Progenitor cell of endocrine pancreas (in vitro differentiated cells): Measurements from ENCODE around the gene ERN1. TPM values are rescaled to one million over a fixed set of nuclear protein-coding genes. Genes with fewer than 3 reads are reported as not detected.

ENCODE experiments used
- DNase-seq: peaks from one replicate; pipeline ENCODE4 v3.0.0; 2021; ENCODE audit warnings: low spot score; ENCODE audit not compliant: unreplicated experiment
- H3K27ac Mint-ChIP-seq: 2 replicates; pipeline ENCODE4 v1.8.0; 2021; ENCODE audit warnings: mild to moderate bottlenecking, moderate library complexity, mixed read lengths
- H3K27me3 Mint-ChIP-seq: 2 replicates; pipeline ENCODE4 v1.8.0; 2021; ENCODE audit warnings: mixed read lengths
- H3K36me3 Mint-ChIP-seq: 2 replicates; pipeline ENCODE4 v1.8.0; 2022; ENCODE audit warnings: mixed read lengths; ENCODE audit not compliant: insufficient read depth
- H3K4me1 Mint-ChIP-seq: 2 replicates; pipeline ENCODE4 v1.8.0; 2021; ENCODE audit warnings: low read depth, mixed read lengths
- H3K4me3 Mint-ChIP-seq: 2 replicates; pipeline ENCODE4 v1.8.0; 2021; ENCODE audit warnings: low read depth, mild to moderate bottlenecking, moderate library complexity, mixed read lengths
- H3K9me3 Mint-ChIP-seq: 2 replicates; pipeline ENCODE4 v1.8.0; 2021; ENCODE audit warnings: low read depth, mixed read lengths
- total RNA-seq: library from RNA; stranded (reverse); gene quantifications from 2 replicates; pipeline ENCODE4 v1.2.1, GENCODE V29; 2021
- TF ChIP-seq, protein P1 (sequence below): fragments of 200-600 bp; sonication (generic); IDR thresholded peaks from one replicate; pipeline ENCODE4 v1.5.0; 2021; ENCODE audit warnings: antibody characterized with exemption, mild to moderate bottlenecking; ENCODE audit not compliant: unreplicated experiment

Gene ERN1
- total RNA-seq, 1 donor from 2014 or later = 43.1 TPM

GRCh38 chr17:64161380-64162176 lies 31.6 kb upstream of the ERN1 start:
- TF ChIP-seq, protein P1, sequence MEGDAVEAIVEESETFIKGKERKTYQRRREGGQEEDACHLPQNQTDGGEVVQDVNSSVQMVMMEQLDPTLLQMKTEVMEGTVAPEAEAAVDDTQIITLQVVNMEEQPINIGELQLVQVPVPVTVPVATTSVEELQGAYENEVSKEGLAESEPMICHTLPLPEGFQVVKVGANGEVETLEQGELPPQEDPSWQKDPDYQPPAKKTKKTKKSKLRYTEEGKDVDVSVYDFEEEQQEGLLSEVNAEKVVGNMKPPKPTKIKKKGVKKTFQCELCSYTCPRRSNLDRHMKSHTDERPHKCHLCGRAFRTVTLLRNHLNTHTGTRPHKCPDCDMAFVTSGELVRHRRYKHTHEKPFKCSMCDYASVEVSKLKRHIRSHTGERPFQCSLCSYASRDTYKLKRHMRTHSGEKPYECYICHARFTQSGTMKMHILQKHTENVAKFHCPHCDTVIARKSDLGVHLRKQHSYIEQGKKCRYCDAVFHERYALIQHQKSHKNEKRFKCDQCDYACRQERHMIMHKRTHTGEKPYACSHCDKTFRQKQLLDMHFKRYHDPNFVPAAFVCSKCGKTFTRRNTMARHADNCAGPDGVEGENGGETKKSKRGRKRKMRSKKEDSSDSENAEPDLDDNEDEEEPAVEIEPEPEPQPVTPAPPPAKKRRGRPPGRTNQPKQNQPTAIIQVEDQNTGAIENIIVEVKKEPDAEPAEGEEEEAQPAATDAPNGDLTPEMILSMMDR = no peak
- DNase-seq = no peak
- Mint-ChIP-seq H3K27ac (peak overlapping the region; percentile 20), H3K4me1 (peaks cover 18% of the 10 kb centered on the region), H3K36me3 (peaks cover 8% of the 10 kb centered on the region), H3K4me3 (no peak overlapping the region), H3K27me3 (no peaks in the 10 kb centered on the region), H3K9me3 (no peaks in the 10 kb centered on the region)

- Mint-ChIP-seq H3K36me3 (peaks cover 8% of the 10 kb centered on the region), H3K27me3 (no peaks in the 10 kb centered on the region), H3K4me1 (peaks cover 22% of the 10 kb centered on the region), H3K9me3 (no peaks in the 10 kb centered on the region), H3K4me3 (no peak overlapping the region), H3K27ac (no peak overlapping the region)
- TF ChIP-seq, protein P1 = no peak
- DNase-seq = no peak
These were observed 30.4 kb upstream of the ERN1 start for GRCh38 chr17:64160378-64160777.

- Mint-ChIP-seq H3K27ac (peak overlapping the region; percentile 82), H3K9me3 (no peaks in the 10 kb centered on the region), H3K4me3 (no peak overlapping the region), H3K36me3 (peaks cover 7% of the 10 kb centered on the region), H3K27me3 (no peaks in the 10 kb centered on the region), H3K4me1 (peaks cover 20% of the 10 kb centered on the region)
- no peak for DNase-seq
- TF ChIP-seq, protein P1 = no peak
These were observed 29.1 kb upstream of the ERN1 start for GRCh38 chr17:64158831-64159590.

- H3K36me3 Mint-ChIP-seq = peaks cover 7% of the 10 kb centered on the region
- H3K9me3 Mint-ChIP-seq = no peaks in the 10 kb centered on the region
- no peaks in the 10 kb centered on the region for H3K27me3 Mint-ChIP-seq
- DNase-seq = no peak
- peaks cover 20% of the 10 kb centered on the region for H3K4me1 Mint-ChIP-seq
- peak overlapping the region; percentile 8 for H3K27ac Mint-ChIP-seq
- H3K4me3 Mint-ChIP-seq = no peak overlapping the region
- TF ChIP-seq, protein P1 = no peak
These were observed 28.5 kb upstream of the ERN1 start for GRCh38 chr17:64158406-64158805.

GRCh38 chr17:64157669-64158180 lies 27.8 kb upstream of the ERN1 start:
- DNase-seq = no peak
- H3K4me3 Mint-ChIP-seq = no peak overlapping the region
- peaks cover 11% of the 10 kb centered on the region for H3K36me3 Mint-ChIP-seq
- peak overlapping the region; percentile 8 for H3K27ac Mint-ChIP-seq
- peaks cover 20% of the 10 kb centered on the region for H3K4me1 Mint-ChIP-seq
- TF ChIP-seq, protein P1 = no peak
- H3K9me3 Mint-ChIP-seq = no peaks in the 10 kb centered on the region
- no peaks in the 10 kb centered on the region for H3K27me3 Mint-ChIP-seq
